ENCODE data around the gene PYROXD2. TPM values are rescaled to one million over a fixed set of nuclear protein-coding genes. Genes with fewer than 3 reads are reported as not detected.

The PYROXD2 gene
- total RNA-seq, 1 experiment from 2014 or later: 0.69 TPM

Other genes starting within 250 kb of the PYROXD2 start
- 0.97 and 1.3 TPM in 2 replicates for gene LOXL4, start 147.0 kb downstream of the PYROXD2 start, total RNA-seq (2014; rRNA removed; shearing (Covaris generic))
- 6.3 and 7.6 TPM in 2 replicates for gene HPS1, start 31.8 kb upstream of the PYROXD2 start, total RNA-seq (2014; rRNA removed; shearing (Covaris generic))